GM19025 (cell line): ENCODE data around the gene PKDREJ.

Source experiments
- ATAC-seq: cut with Tn5 transposase; IDR thresholded peaks from one replicate; pipeline ENCODE4 v1.9.1; 2021; ENCODE audit warnings: mild to moderate bottlenecking, low read depth, moderate library complexity; ENCODE audit not compliant: unreplicated experiment

Gene PKDREJ

GRCh38 chr22:46290843-46291785 lies 28.0 kb upstream of the PKDREJ start:
- ATAC-seq = no peak

GRCh38 chr22:46290121-46290842 lies 27.1 kb upstream of the PKDREJ start:
- ATAC-seq = no peak

GRCh38 chr22:46289244-46289891 lies 26.2 kb upstream of the PKDREJ start:
- ATAC-seq = no peak

GRCh38 chr22:46288846-46289243 lies 25.7 kb upstream of the PKDREJ start:
- ATAC-seq = no peak

- peak; percentile 81 for ATAC-seq
These were observed 25.0 kb upstream of the PKDREJ start for GRCh38 chr22:46287873-46288751.

GRCh38 chr22:46286941-46287872 lies 24.1 kb upstream of the PKDREJ start:
- no peak for ATAC-seq

GRCh38 chr22:46286006-46286405 lies 22.9 kb upstream of the PKDREJ start:
- ATAC-seq = no peak

GRCh38 chr22:46281866-46282678 lies 18.9 kb upstream of the PKDREJ start:
- no peak for ATAC-seq

- ATAC-seq = no peak
These were observed 18.0 kb upstream of the PKDREJ start for GRCh38 chr22:46280999-46281623.

- no peak for ATAC-seq
These were observed 17.1 kb upstream of the PKDREJ start for GRCh38 chr22:46280063-46280817.

GRCh38 chr22:46278656-46279645 lies 15.8 kb upstream of the PKDREJ start:
- ATAC-seq = no peak

- no peak for ATAC-seq
These were observed 13.4 kb upstream of the PKDREJ start for GRCh38 chr22:46276563-46276962.

GRCh38 chr22:46275455-46276122 lies 12.4 kb upstream of the PKDREJ start:
- ATAC-seq = no peak

- ATAC-seq = no peak
These were observed 11.2 kb upstream of the PKDREJ start for GRCh38 chr22:46274381-46274780.

GRCh38 chr22:46273432-46274148 lies 10.4 kb upstream of the PKDREJ start:
- no peak for ATAC-seq
